HepG2 (cell line): ENCODE measurements around the gene NRDC. TPM values are rescaled to one million over a fixed set of nuclear protein-coding genes. Genes with fewer than 3 reads are reported as not detected.

Source experiments
- ATAC-seq: fragments of 200-7000 bp; cut with Tn5 transposase; 3 replicates; pipeline ENCODE4 v1.9.1; 2020; ENCODE audit warnings: mild to moderate bottlenecking, moderate library complexity
- BruUV-seq: library from RNA; stranded (reverse); fragments of 400-500 nt; replicated peaks from 2 replicates; lab custom pipeline; 2021; lab: Mats Ljungman, UMichigan
- CTCF ChIA-PET: fragments of 300-600 bp; formaldehyde crosslinking; extraction: SDS; loops from one replicate; lab custom pipeline; 2021; ENCODE audit warnings: low total read pairs, inconsistent platforms, low intra/inter-chr PET ratio; lab: Yijun Ruan, JAX
- POLR2A ChIA-PET: fragments of 350-600 bp; sonication (Branson Sonifier 250); formaldehyde crosslinking; loops from one replicate; lab custom pipeline; 2020; ENCODE audit warnings: antibody characterized with exemption, inconsistent platforms; lab: Yijun Ruan, JAX
- DNase-seq: peaks from one replicate; pipeline ENCODE4 v3.0.0-alpha.2; 2015; ENCODE audit warnings: low spot score
- FAIRE-seq: peaks from 3 replicates; lab custom pipeline; 2011; peaks lifted over from hg19 to GRCh38; lab: Jason Lieb, UNC
- H2AFZ ChIP-seq: one replicate; pipeline ENCODE4 v1.6.1; 2011; ENCODE audit warnings: low read length, inconsistent platforms
- H3K27ac ChIP-seq: fragments of 300-600 bp; 3 replicates; pipeline ENCODE4 v1.8.0; 2011; ENCODE audit warnings: mixed run types, mild to moderate bottlenecking, mixed read lengths, low read length, inconsistent platforms; ENCODE audit not compliant: insufficient read depth; ENCODE audit errors: extremely low read length
- H3K27me3 ChIP-seq, 2 experiments: fragments of 200-600 bp in 1 of 2; 2 replicates in 1 of 2; 3 replicates in 1 of 2; pipeline versions ENCODE4 v1.6.0 to v1.8.0; 2011; ENCODE audit warnings: low read length in 2 of 2, mild to moderate bottlenecking in 2 of 2, moderate library complexity in 2 of 2, inconsistent platforms in 1 of 2; ENCODE audit not compliant: insufficient read depth in 2 of 2, control insufficient read depth in 1 of 2
- H3K36me3 ChIP-seq, 2 experiments: fragments of 200-600 bp in 1 of 2; replicated peaks in 1 of 2; 2 replicates in 1 of 2; 3 replicates in 1 of 2; pipeline versions ENCODE4 v1.5.1 to v1.8.0; 2011; ENCODE audit warnings: low read length in 2 of 2, inconsistent platforms in 1 of 2; ENCODE audit not compliant: insufficient read depth in 2 of 2, control insufficient read depth in 1 of 2
- H3K4me1 ChIP-seq: 2 replicates; pipeline ENCODE4 v1.5.1; 2012; ENCODE audit warnings: low read length, inconsistent platforms; ENCODE audit not compliant: insufficient read depth
- H3K4me2 ChIP-seq: 2 replicates; pipeline ENCODE4 v1.6.0; 2011; ENCODE audit warnings: low read depth, low read length, inconsistent platforms
- H3K4me3 ChIP-seq, 3 experiments: fragments of 200-600 bp in 1 of 3; sonication (generic), shearing (Covaris generic) in 1 of 3; replicated peaks in 1 of 3; 2 replicates each; pipeline ENCODE4 v1.5.1; 2011 to 2016; ENCODE audit warnings: low read length in 3 of 3, inconsistent platforms in 2 of 3, low read depth in 2 of 3, mild to moderate bottlenecking in 2 of 3, control low read depth in 1 of 3, mixed read lengths in 1 of 3; ENCODE audit not compliant: insufficient read depth in 1 of 3
- H3K79me2 ChIP-seq: one replicate; pipeline ENCODE4 v1.6.1; 2011; ENCODE audit warnings: low read length, inconsistent platforms; ENCODE audit not compliant: insufficient read depth
- H3K9ac ChIP-seq: 2 replicates; pipeline ENCODE4 v1.6.0; 2011; ENCODE audit warnings: mild to moderate bottlenecking, low read depth, low read length, inconsistent platforms; ENCODE audit not compliant: insufficient read depth
- H3K9me3 ChIP-seq: 2 replicates; pipeline ENCODE4 v1.5.1; 2012; ENCODE audit warnings: mild to moderate bottlenecking, low read length
- H4K20me1 ChIP-seq: 2 replicates; pipeline ENCODE4 v1.6.0; 2011; ENCODE audit warnings: inconsistent platforms, mild to moderate bottlenecking, low read length, moderate library complexity; ENCODE audit not compliant: insufficient read depth
- AKAP8 ChIP-seq: sonication (generic); formaldehyde crosslinking; IDR thresholded peaks from 2 replicates; pipeline ENCODE4 v1.5.1; 2020; ENCODE audit warnings: mild to moderate bottlenecking, missing genetic modification reagents
- SRF ChIP-seq: IDR thresholded peaks from 2 replicates; pipeline ENCODE4 v1.6.1; 2011; ENCODE audit warnings: mild to moderate bottlenecking, low read depth, low read length, moderate library complexity
- TEAD3 ChIP-seq: optimal IDR thresholded peaks from 2 replicates; pipeline ENCODE3; 2016; ENCODE audit warnings: borderline replicate concordance
- ZNF264 ChIP-seq: sonication (generic); formaldehyde crosslinking; IDR thresholded peaks from 2 replicates; pipeline ENCODE4 v1.4.0; 2020; ENCODE audit warnings: missing genetic modification reagents
- ZNF687 ChIP-seq: sonication (generic); formaldehyde crosslinking; IDR thresholded peaks from 2 replicates; pipeline ENCODE4 v1.5.1; 2020; ENCODE audit warnings: mild to moderate bottlenecking, missing genetic modification reagents, moderate library complexity
- ZNF775 ChIP-seq: sonication (generic); formaldehyde crosslinking; IDR thresholded peaks from 2 replicates; pipeline ENCODE4 v1.4.0; 2020; ENCODE audit warnings: missing genetic modification reagents, mild to moderate bottlenecking, moderate library complexity, borderline replicate concordance
- WGBS: methylation state at CpG from one replicate; pipeline ENCODE4 v1.1.6; 2017; ENCODE audit warnings: low lambda C conversion rate; 5-methylcytosine and 5-hydroxymethylcytosine counted together
- in situ Hi-C: cut with HindIII; loops from 2 replicates; pipeline ENCODE4 v1.10.0; 2017; ENCODE audit warnings: low pct_unique_long_range_greater_than_20kb; ENCODE audit not compliant: extremely low pct_ligation_motif_present
- intact Hi-C: fragments of 100-400 bp; cut with micrococcal nuclease; formaldehyde crosslinking; loops from one replicate; pipeline ENCODE4 v1.10.0; 2022; ENCODE audit not compliant: unreplicated experiment
- polyA plus RNA-seq, 8 experiments: library from polyadenylated mRNA; depleted of rRNA in 3 of 8; stranded (reverse) in 7 of 8; unstranded in 1 of 8; fragments of >200 nt; fragmentation: Illumina TruSeq in 4 of 8; extraction: Trizol in 4 of 8; gene quantifications; 2 replicates each; pipeline versions ENCODE4 v1.2.1 to v1.2.3, GENCODE V29; 2011 to 2016; ENCODE audit warnings: low read depth in 4 of 8, missing spikeins in 1 of 8, mixed read lengths in 1 of 8; ENCODE audit not compliant: insufficient read depth in 1 of 8
- total RNA-seq, 5 experiments: library from RNA; depleted of rRNA; stranded (reverse); fragments of >200 nt; fragmentation: Illumina TruSeq; extraction: Trizol; gene quantifications; 2 replicates each; pipeline ENCODE4 v1.2.3, GENCODE V29; 2016; ENCODE audit warnings: low read depth in 1 of 5
- TF ChIP-seq, protein P1 (sequence below): sonication (generic); formaldehyde crosslinking; IDR thresholded peaks from 2 replicates; pipeline ENCODE4 v1.8.1; 2022; ENCODE audit warnings: mild to moderate bottlenecking, missing genetic modification reagents
- TF ChIP-seq, protein P2 (sequence below): sonication (generic); formaldehyde crosslinking; IDR thresholded peaks from 2 replicates; pipeline ENCODE4 v1.4.0; 2020; ENCODE audit warnings: mild to moderate bottlenecking, missing genetic modification reagents

Gene NRDC
- total and polyA plus RNA-seq, 2 of the 13 experiments (the other 11 are each of a cell fraction or from before 2014, with no cell fraction given), result 57.6 to 64.9 TPM

GRCh38 chr1:51752073-51752948 lies 126.2 kb downstream of the NRDC start:
- Histone ChIP-seq H3K27me3 (no peaks in the 10 kb centered on the region), H4K20me1 (no peaks in the 10 kb centered on the region), H3K27ac (no peak overlapping the region)
- ATAC-seq, result no peak
- intact Hi-C loops, result no loop called here
- TF ChIP-seq SRF (no peak), ZNF264 (CRISPR knock-in tag) (peak; percentile 95), ZNF775 (no peak), AKAP8 (CRISPR knock-in tag) (no peak), ZNF687 (CRISPR knock-in tag) (no peak), TEAD3 (CRISPR knock-in tag) (no peak)
- TF ChIP-seq, protein P1, sequence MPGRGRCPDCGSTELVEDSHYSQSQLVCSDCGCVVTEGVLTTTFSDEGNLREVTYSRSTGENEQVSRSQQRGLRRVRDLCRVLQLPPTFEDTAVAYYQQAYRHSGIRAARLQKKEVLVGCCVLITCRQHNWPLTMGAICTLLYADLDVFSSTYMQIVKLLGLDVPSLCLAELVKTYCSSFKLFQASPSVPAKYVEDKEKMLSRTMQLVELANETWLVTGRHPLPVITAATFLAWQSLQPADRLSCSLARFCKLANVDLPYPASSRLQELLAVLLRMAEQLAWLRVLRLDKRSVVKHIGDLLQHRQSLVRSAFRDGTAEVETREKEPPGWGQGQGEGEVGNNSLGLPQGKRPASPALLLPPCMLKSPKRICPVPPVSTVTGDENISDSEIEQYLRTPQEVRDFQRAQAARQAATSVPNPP (CRISPR knock-in tag), result no peak
- TF ChIP-seq, protein P2, sequence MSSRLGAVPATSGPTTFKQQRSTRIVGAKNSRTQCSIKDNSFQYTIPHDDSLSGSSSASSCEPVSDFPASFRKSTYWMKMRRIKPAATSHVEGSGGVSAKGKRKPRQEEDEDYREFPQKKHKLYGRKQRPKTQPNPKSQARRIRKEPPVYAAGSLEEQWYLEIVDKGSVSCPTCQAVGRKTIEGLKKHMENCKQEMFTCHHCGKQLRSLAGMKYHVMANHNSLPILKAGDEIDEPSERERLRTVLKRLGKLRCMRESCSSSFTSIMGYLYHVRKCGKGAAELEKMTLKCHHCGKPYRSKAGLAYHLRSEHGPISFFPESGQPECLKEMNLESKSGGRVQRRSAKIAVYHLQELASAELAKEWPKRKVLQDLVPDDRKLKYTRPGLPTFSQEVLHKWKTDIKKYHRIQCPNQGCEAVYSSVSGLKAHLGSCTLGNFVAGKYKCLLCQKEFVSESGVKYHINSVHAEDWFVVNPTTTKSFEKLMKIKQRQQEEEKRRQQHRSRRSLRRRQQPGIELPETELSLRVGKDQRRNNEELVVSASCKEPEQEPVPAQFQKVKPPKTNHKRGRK (CRISPR knock-in tag), result no peak
- TF ChIP-seq, all 625 proteins: peak for 1
- Histone ChIP-seq H3K4me2 (no peak overlapping the region), H3K9ac (no peak overlapping the region), H3K4me3 (no peak overlapping the region), H3K9me3 (no peaks in the 10 kb centered on the region), H3K4me1 (no peaks in the 10 kb centered on the region), H3K79me2 (no peaks in the 10 kb centered on the region), H3K36me3 (peaks cover 10 to 46% of the 10 kb centered on the region in 2 experiments), H2AFZ (no peak overlapping the region)
- in situ Hi-C loops, result no loop called here
- DNase-seq, result no peak
- ChIA-PET POLR2A (no interaction called here), CTCF (no interaction called here)
- WGBS, result 96% methylated on average over 11 of the region's 11 CpGs
- no TSS peak for BruUV-seq
- no peak for FAIRE-seq
